A673 (cell line): Measurements from ENCODE around the gene SLX4IP.
A peak's percentile ranks its signal among the peaks of the same experiment; 100 is the strongest.

Source experiments
- EZH2 ChIP-seq: fragments of 200-600 bp; sonication (generic); IDR thresholded peaks from 2 replicates; pipeline ENCODE4 v1.6.1; 2017; ENCODE audit warnings: borderline replicate concordance, low read depth, mild to moderate bottlenecking, mixed read lengths, antibody characterized with exemption, low read length; ENCODE audit not compliant: poor library complexity, severe bottlenecking
- TF ChIP-seq, protein P1 (sequence below): fragments of 300-800, 200-600 bp; sonication (generic); conservative IDR thresholded peaks from 2 replicates; pipeline ENCODE4 v1.5.1; 2017; ENCODE audit warnings: low read depth, mild to moderate bottlenecking, antibody characterized with exemption, low read length, moderate library complexity, mixed read lengths

DNA sequence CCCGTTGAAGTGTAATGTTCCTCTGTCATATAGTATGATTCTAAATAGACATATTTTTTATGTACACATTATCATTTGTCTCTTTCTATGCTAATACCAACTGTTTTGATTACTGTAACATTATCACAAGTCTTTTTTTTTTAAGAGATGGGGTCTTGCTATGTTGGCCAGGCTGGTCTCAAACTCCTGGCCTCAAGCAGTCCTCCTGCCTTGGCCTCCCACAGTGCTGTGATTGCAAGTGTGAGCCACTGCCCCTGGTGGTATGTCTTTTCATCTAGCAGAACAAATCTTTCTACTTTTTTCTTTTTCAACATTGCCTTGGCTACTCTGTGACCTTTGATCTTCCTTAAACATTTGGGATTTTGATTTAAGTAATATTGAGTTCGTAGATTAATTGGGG lies 57.7 kb downstream of the SLX4IP start:
- TF ChIP-seq EZH2: no peak
- TF ChIP-seq, protein P1, sequence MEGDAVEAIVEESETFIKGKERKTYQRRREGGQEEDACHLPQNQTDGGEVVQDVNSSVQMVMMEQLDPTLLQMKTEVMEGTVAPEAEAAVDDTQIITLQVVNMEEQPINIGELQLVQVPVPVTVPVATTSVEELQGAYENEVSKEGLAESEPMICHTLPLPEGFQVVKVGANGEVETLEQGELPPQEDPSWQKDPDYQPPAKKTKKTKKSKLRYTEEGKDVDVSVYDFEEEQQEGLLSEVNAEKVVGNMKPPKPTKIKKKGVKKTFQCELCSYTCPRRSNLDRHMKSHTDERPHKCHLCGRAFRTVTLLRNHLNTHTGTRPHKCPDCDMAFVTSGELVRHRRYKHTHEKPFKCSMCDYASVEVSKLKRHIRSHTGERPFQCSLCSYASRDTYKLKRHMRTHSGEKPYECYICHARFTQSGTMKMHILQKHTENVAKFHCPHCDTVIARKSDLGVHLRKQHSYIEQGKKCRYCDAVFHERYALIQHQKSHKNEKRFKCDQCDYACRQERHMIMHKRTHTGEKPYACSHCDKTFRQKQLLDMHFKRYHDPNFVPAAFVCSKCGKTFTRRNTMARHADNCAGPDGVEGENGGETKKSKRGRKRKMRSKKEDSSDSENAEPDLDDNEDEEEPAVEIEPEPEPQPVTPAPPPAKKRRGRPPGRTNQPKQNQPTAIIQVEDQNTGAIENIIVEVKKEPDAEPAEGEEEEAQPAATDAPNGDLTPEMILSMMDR: 0 out of 2 replicates have a peak, but pooled peaks have one; percentile 19
